C4-2B (cell line): ENCODE data around the gene CNIH2.

Experiments
- ZFX ChIP-seq: fragments of 450-650 bp; IDR thresholded peaks from 2 replicates; pipeline ENCODE4 v1.6.1; 2017
- TF ChIP-seq, protein P1 (sequence below): fragments of 450-650 bp; conservative IDR thresholded peaks from 2 replicates; pipeline ENCODE4 v1.5.1; 2017; ENCODE audit warnings: mild to moderate bottlenecking

- TF ChIP-seq, protein P1, sequence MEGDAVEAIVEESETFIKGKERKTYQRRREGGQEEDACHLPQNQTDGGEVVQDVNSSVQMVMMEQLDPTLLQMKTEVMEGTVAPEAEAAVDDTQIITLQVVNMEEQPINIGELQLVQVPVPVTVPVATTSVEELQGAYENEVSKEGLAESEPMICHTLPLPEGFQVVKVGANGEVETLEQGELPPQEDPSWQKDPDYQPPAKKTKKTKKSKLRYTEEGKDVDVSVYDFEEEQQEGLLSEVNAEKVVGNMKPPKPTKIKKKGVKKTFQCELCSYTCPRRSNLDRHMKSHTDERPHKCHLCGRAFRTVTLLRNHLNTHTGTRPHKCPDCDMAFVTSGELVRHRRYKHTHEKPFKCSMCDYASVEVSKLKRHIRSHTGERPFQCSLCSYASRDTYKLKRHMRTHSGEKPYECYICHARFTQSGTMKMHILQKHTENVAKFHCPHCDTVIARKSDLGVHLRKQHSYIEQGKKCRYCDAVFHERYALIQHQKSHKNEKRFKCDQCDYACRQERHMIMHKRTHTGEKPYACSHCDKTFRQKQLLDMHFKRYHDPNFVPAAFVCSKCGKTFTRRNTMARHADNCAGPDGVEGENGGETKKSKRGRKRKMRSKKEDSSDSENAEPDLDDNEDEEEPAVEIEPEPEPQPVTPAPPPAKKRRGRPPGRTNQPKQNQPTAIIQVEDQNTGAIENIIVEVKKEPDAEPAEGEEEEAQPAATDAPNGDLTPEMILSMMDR = no peak
- no peak for TF ChIP-seq ZFX
Measured at GRCh38 chr11:66284526-66285078, 6.6 kb downstream of the CNIH2 start.
